Cerebellar nuclear complex (tissue), 1 donor: ENCODE measurements around the gene LPCAT2.

Experiments
- DNase-seq, 2 experiments: peaks; one replicate each; lab custom pipeline; 2025; lab: John Stamatoyannopoulos, UW

The LPCAT2 gene

GRCh38 chr16:55503726-55504550 is 4.9 kb upstream of the LPCAT2 start:
- DNase-seq, result no peak

- DNase-seq, result no peak
Observed at GRCh38 chr16:55505333-55506015, 3.4 kb upstream of the LPCAT2 start.

- DNase-seq, result no peak
Observed at GRCh38 chr16:55506083-55506482, 2.8 kb upstream of the LPCAT2 start.

- DNase-seq, result no peak
Observed at GRCh38 chr16:55506708-55507107, 2.2 kb upstream of the LPCAT2 start.

- DNase-seq, result no peak
Observed at GRCh38 chr16:55508271-55508921, 476 bp upstream of the LPCAT2 start.

- no peak for DNase-seq
Observed at GRCh38 chr16:55510185-55510805, 1.4 kb downstream of the LPCAT2 start.

GRCh38 chr16:55512941-55513340 is 4.1 kb downstream of the LPCAT2 start:
- no peak for DNase-seq

GRCh38 chr16:55513616-55514015 is 4.7 kb downstream of the LPCAT2 start:
- DNase-seq, result no peak

GRCh38 chr16:55515111-55515510 is 6.2 kb downstream of the LPCAT2 start:
- DNase-seq, result no peak

GRCh38 chr16:55521792-55522191 is 12.9 kb downstream of the LPCAT2 start:
- no peak for DNase-seq

- DNase-seq, result no peak
Observed at GRCh38 chr16:55526441-55526840, 17.6 kb downstream of the LPCAT2 start.

- DNase-seq, result no peak
Observed at GRCh38 chr16:55527885-55528284, 19.0 kb downstream of the LPCAT2 start.

- DNase-seq, result no peak
Observed at GRCh38 chr16:55529018-55529417, 20.1 kb downstream of the LPCAT2 start.

GRCh38 chr16:55530316-55530856 is 21.5 kb downstream of the LPCAT2 start:
- no peak for DNase-seq

GRCh38 chr16:55532227-55532626 is 23.4 kb downstream of the LPCAT2 start:
- no peak for DNase-seq

- no peak for DNase-seq
Observed at GRCh38 chr16:55534756-55535155, 25.9 kb downstream of the LPCAT2 start.

- no peak for DNase-seq
Observed at GRCh38 chr16:55539049-55539448, 30.2 kb downstream of the LPCAT2 start.

GRCh38 chr16:55539488-55539887 is 30.6 kb downstream of the LPCAT2 start:
- no peak for DNase-seq

- DNase-seq, result no peak
Observed at GRCh38 chr16:55540221-55540620, 31.3 kb downstream of the LPCAT2 start.

- no peak for DNase-seq
Observed at GRCh38 chr16:55542459-55543082, 33.7 kb downstream of the LPCAT2 start.

GRCh38 chr16:55543472-55543871 is 34.6 kb downstream of the LPCAT2 start:
- no peak for DNase-seq

GRCh38 chr16:55552621-55553020 is 43.7 kb downstream of the LPCAT2 start:
- DNase-seq, result no peak
